Retinal pigment epithelial cell (primary cell): ENCODE measurements around the gene CNDP2.

ENCODE experiments used
- DNase-seq: peaks from one replicate; pipeline ENCODE4 v3.0.0-alpha.2; 2010; ENCODE audit warnings: low read depth
- H3K4me3 ChIP-seq: 2 replicates; pipeline ENCODE4 v1.5.1; 2011; ENCODE audit warnings: mild to moderate bottlenecking, low read length, control low read depth, moderate library complexity
- CTCF ChIP-seq: conservative IDR thresholded peaks from 2 replicates; pipeline ENCODE4 v1.5.1; 2011; ENCODE audit warnings: low read depth, low read length, control low read depth, inconsistent platforms

CNDP2 gene

GRCh38 chr18:74546751-74547530 is 50.8 kb downstream of the CNDP2 start:
- no peak for TF ChIP-seq CTCF
- H3K4me3 ChIP-seq: no peak overlapping the region
- no peak for DNase-seq

- H3K4me3 ChIP-seq: no peak overlapping the region
- no peak for DNase-seq
- no peak for TF ChIP-seq CTCF
Measured at GRCh38 chr18:74547860-74548259, 51.7 kb downstream of the CNDP2 start.

- no peak for TF ChIP-seq CTCF
- H3K4me3 ChIP-seq: no peak overlapping the region
- DNase-seq: no peak
Measured at GRCh38 chr18:74549591-74550104, 53.5 kb downstream of the CNDP2 start.

GRCh38 chr18:74550886-74551285 is 54.7 kb downstream of the CNDP2 start:
- no peak for DNase-seq
- TF ChIP-seq CTCF: no peak
- H3K4me3 ChIP-seq: no peak overlapping the region

GRCh38 chr18:74551452-74551851 is 55.3 kb downstream of the CNDP2 start:
- no peak for DNase-seq
- H3K4me3 ChIP-seq: no peak overlapping the region
- TF ChIP-seq CTCF: no peak

GRCh38 chr18:74551936-74552555 is 55.9 kb downstream of the CNDP2 start:
- peak; percentile 47 for DNase-seq
- no peak overlapping the region for H3K4me3 ChIP-seq
- TF ChIP-seq CTCF: peak; percentile 86

GRCh38 chr18:74556126-74556525 is 60.0 kb downstream of the CNDP2 start:
- no peak for TF ChIP-seq CTCF
- DNase-seq: no peak
- no peak overlapping the region for H3K4me3 ChIP-seq
